ENCODE results near the gene CERCAM. TPM values are rescaled to one million over a fixed set of nuclear protein-coding genes. Genes with fewer than 3 reads are reported as not detected.
A peak's percentile ranks its signal among the peaks of the same experiment; 100 is the strongest.
"Not testable (repeated sequence)": the region's sequence is repeated elsewhere in the genome, so short reads cannot be mapped to it uniquely, and the experiment has no call there.

The CERCAM gene
- total RNA-seq, 1 donor from 2014 or later = 70.5 TPM

- no peaks in the 10 kb centered on the region for H3K36me3 ChIP-seq
- H3K27me3 ChIP-seq = no peaks in the 10 kb centered on the region
- DNase-seq (ENCODE audit: low spot score in 2 of 2) = no peak
- H3K27ac ChIP-seq = no peak overlapping the region
- no peak overlapping the region for H3K4me3 ChIP-seq
- H3K4me1 ChIP-seq = peaks cover 0 to 13% of the 10 kb centered on the region in 2 donors
- TF ChIP-seq CTCF (IDR thresholded peaks at IDR 0.05) = no peak
- intact Hi-C loops (cut with DNase I) = no loop called here
- H3K9me3 ChIP-seq = no peaks in the 10 kb centered on the region
Observed at GRCh38 chr9:128416432-128417019, 4.1 kb upstream of the CERCAM start.

- no peak overlapping the region for H3K27ac ChIP-seq
- TF ChIP-seq CTCF (IDR thresholded peaks at IDR 0.05) = no peak
- H3K4me3 ChIP-seq = peak overlapping the region; percentile 89 to 93
- intact Hi-C loops (cut with DNase I) = no loop called here
- no peaks in the 10 kb centered on the region for H3K27me3 ChIP-seq
- no peak for DNase-seq (ENCODE audit: low spot score in 2 of 2)
- peaks cover 0 to 17% of the 10 kb centered on the region in 2 donors for H3K4me1 ChIP-seq
- peaks cover 0 to 4% of the 10 kb centered on the region in 2 donors for H3K36me3 ChIP-seq
- H3K9me3 ChIP-seq = no peaks in the 10 kb centered on the region
Observed at GRCh38 chr9:128419061-128419925, 1.4 kb upstream of the CERCAM start.

GRCh38 chr9:128420060-128420650, 502 bp upstream of the CERCAM start:
- Histone ChIP-seq H3K36me3 (peaks cover 0 to 7% of the 10 kb centered on the region in 2 donors), H3K27ac (peak overlapping the region; percentile 82), H3K4me1 (peaks cover 0 to 17% of the 10 kb centered on the region in 2 donors), H3K27me3 (no peaks in the 10 kb centered on the region), H3K4me3 (peak overlapping the region; percentile 89 to 93), H3K9me3 (no peaks in the 10 kb centered on the region)
- peak in 1 of 2 donors; percentile 85 for DNase-seq (ENCODE audit: low spot score in 2 of 2)
- peak; percentile 81 to 90 (median 84) for TF ChIP-seq CTCF (IDR thresholded peaks at IDR 0.05)
- intact Hi-C loops (cut with DNase I) = loop anchor here (1.0 to 2.0 kb wide), 3 partner anchors 36 to 57 kb away; partner anchors contain the start of genes ODF2 and URM1

- DNase-seq (ENCODE audit: low spot score in 2 of 2) = peak in 1 of 2 donors; percentile 68
- peak overlapping the region; percentile 82 for H3K27ac ChIP-seq
- H3K27me3 ChIP-seq = no peaks in the 10 kb centered on the region
- intact Hi-C loops (cut with DNase I) = loop anchor here (2.0 kb wide), 2 partner anchors 51 to 59 kb away; partner anchors contain the start of gene URM1
- H3K4me1 ChIP-seq = peaks cover 0 to 17% of the 10 kb centered on the region in 2 donors
- H3K36me3 ChIP-seq = peaks cover 0 to 13% of the 10 kb centered on the region in 2 donors
- no peaks in the 10 kb centered on the region for H3K9me3 ChIP-seq
- TF ChIP-seq CTCF (IDR thresholded peaks at IDR 0.05) = no peak
- H3K4me3 ChIP-seq = peak overlapping the region; percentile 89 to 93
Observed at GRCh38 chr9:128421482-128421996, 882 bp downstream of the CERCAM start.

GRCh38 chr9:128422022-128422782, 1.5 kb downstream of the CERCAM start:
- H3K27ac ChIP-seq = peak overlapping the region; percentile 82
- H3K9me3 ChIP-seq; DNase-seq (ENCODE audit: low spot score in 2 of 2); H3K27me3 ChIP-seq; intact Hi-C loops (cut with DNase I): not testable (repeated sequence)
- H3K4me3 ChIP-seq = peak overlapping the region in 1 of 2 donors; percentile 93
- H3K36me3 ChIP-seq = peaks cover 0 to 17% of the 10 kb centered on the region in 2 donors
- peaks cover 0 to 17% of the 10 kb centered on the region in 2 donors for H3K4me1 ChIP-seq
